RWPE2 (cell line): Measurements from ENCODE around the gene AGL.

Source experiments
- ATAC-seq: fragments of 200-7000 bp; cut with Tn5 transposase; 3 replicates; pipeline ENCODE4 v1.9.1; 2021; ENCODE audit warnings: low read depth
- DNase-seq: peaks from one replicate; pipeline ENCODE4 v3.0.0-alpha.2; 2020; ENCODE audit warnings: low spot score
- H3K27ac ChIP-seq: fragments of 450-650 bp; 2 replicates; pipeline ENCODE4 v1.5.1; 2017; ENCODE audit warnings: mild to moderate bottlenecking; ENCODE audit not compliant: poor library complexity, severe bottlenecking
- H3K27me3 ChIP-seq: fragments of 250-450 bp; sonication (Bioruptor Pico); 2 replicates; pipeline ENCODE4 v1.5.1; 2021; ENCODE audit warnings: mild to moderate bottlenecking, moderate library complexity; ENCODE audit not compliant: insufficient read depth, poor library complexity, severe bottlenecking
- H3K36me3 ChIP-seq: fragments of 250-450 bp; sonication (Bioruptor Pico); 2 replicates; pipeline ENCODE4 v1.5.1; 2020; ENCODE audit warnings: low read depth, mild to moderate bottlenecking, moderate library complexity
- H3K4me1 ChIP-seq: fragments of 250-450 bp; sonication (Bioruptor Pico); 2 replicates; pipeline ENCODE4 v1.5.1; 2021; ENCODE audit warnings: mild to moderate bottlenecking, moderate library complexity; ENCODE audit not compliant: insufficient read depth, poor library complexity, severe bottlenecking
- H3K4me3 ChIP-seq: fragments of 250-450 bp; sonication (Bioruptor Pico); 2 replicates; pipeline ENCODE4 v1.5.1; 2021; ENCODE audit warnings: mild to moderate bottlenecking, moderate library complexity; ENCODE audit not compliant: severe bottlenecking
- H3K9me3 ChIP-seq: fragments of 250-450 bp; sonication (Bioruptor Pico); 2 replicates; pipeline ENCODE4 v1.5.1; 2021; ENCODE audit warnings: mild to moderate bottlenecking, moderate library complexity; ENCODE audit not compliant: severe bottlenecking
- CTCF ChIP-seq: fragments of 450-650 bp; IDR thresholded peaks from one replicate; pipeline ENCODE4 v1.5.1; 2017; ENCODE audit warnings: mild to moderate bottlenecking, moderate library complexity; ENCODE audit not compliant: poor library complexity, severe bottlenecking

The AGL gene

GRCh38 chr1:99860703-99861102 lies 10.5 kb downstream of the AGL start:
- TF ChIP-seq CTCF = no peak
- Histone ChIP-seq H3K27ac (no peak overlapping the region), H3K9me3 (no peaks in the 10 kb centered on the region), H3K36me3 (peaks cover 29% of the 10 kb centered on the region), H3K27me3 (no peaks in the 10 kb centered on the region), H3K4me3 (no peak overlapping the region), H3K4me1 (no peaks in the 10 kb centered on the region)
- DNase-seq = no peak
- ATAC-seq = no peak

- no peak for DNase-seq
- Histone ChIP-seq H3K9me3 (no peaks in the 10 kb centered on the region), H3K4me3 (no peak overlapping the region), H3K36me3 (peaks cover 16% of the 10 kb centered on the region; the same call in 1 of the 2 replicates), H3K27ac (no peak overlapping the region), H3K4me1 (no peaks in the 10 kb centered on the region), H3K27me3 (no peaks in the 10 kb centered on the region)
- no peak for ATAC-seq
- no peak for TF ChIP-seq CTCF
Measured at GRCh38 chr1:99867682-99868081, 17.5 kb downstream of the AGL start.

GRCh38 chr1:99869304-99869703 lies 19.1 kb downstream of the AGL start:
- Histone ChIP-seq H3K9me3 (no peaks in the 10 kb centered on the region), H3K36me3 (peaks cover 7% of the 10 kb centered on the region; the same call in 1 of the 2 replicates), H3K4me3 (no peak overlapping the region), H3K27me3 (no peaks in the 10 kb centered on the region), H3K4me1 (no peaks in the 10 kb centered on the region), H3K27ac (no peak overlapping the region)
- TF ChIP-seq CTCF = no peak
- ATAC-seq (no peak), DNase-seq (no peak)

- DNase-seq = no peak
- ATAC-seq = no peak
- H3K4me3 ChIP-seq = no peak overlapping the region
- no peak for TF ChIP-seq CTCF
- no peaks in the 10 kb centered on the region for H3K9me3 ChIP-seq
- H3K27ac ChIP-seq = no peak overlapping the region
- H3K4me1 ChIP-seq = no peaks in the 10 kb centered on the region
- H3K36me3 ChIP-seq = peaks cover 6% of the 10 kb centered on the region; the same call in 1 of the 2 replicates
- no peaks in the 10 kb centered on the region for H3K27me3 ChIP-seq
Measured at GRCh38 chr1:99869723-99870122, 19.6 kb downstream of the AGL start.

- Histone ChIP-seq H3K27ac (no peak overlapping the region), H3K27me3 (no peaks in the 10 kb centered on the region), H3K36me3 (peaks cover 17% of the 10 kb centered on the region), H3K4me1 (no peaks in the 10 kb centered on the region), H3K4me3 (no peak overlapping the region), H3K9me3 (no peaks in the 10 kb centered on the region)
- ATAC-seq (no peak), DNase-seq (no peak)
- TF ChIP-seq CTCF = no peak
Measured at GRCh38 chr1:99872063-99872462, 21.9 kb downstream of the AGL start.
